Renal cortical epithelial cell (primary cell): ENCODE measurements around the gene KRTAP5-6. TPM values are rescaled to one million over a fixed set of nuclear protein-coding genes. Genes with fewer than 3 reads are reported as not detected.
"Not testable (repeated sequence)": the region's sequence is repeated elsewhere in the genome, so short reads cannot be mapped to it uniquely, and the experiment has no call there.

Experiments
- DNase-seq: peaks from one replicate; pipeline ENCODE4 v3.0.0-alpha.2; 2011; ENCODE audit warnings: low read depth
- total RNA-seq: library from RNA; depleted of rRNA; stranded (reverse); fragments of >200 nt; gene quantifications from 2 replicates; pipeline ENCODE4 v1.2.3, GENCODE V29; 2014

The KRTAP5-6 gene
- total RNA-seq, 1 donor from 2014 or later: not detected

- DNase-seq: not testable (repeated sequence)
Observed at GRCh38 chr11:1661454-1662269, 35.3 kb upstream of the KRTAP5-6 start.

GRCh38 chr11:1662699-1663283 lies 34.2 kb upstream of the KRTAP5-6 start:
- not testable (repeated sequence) for DNase-seq

GRCh38 chr11:1665313-1665712 lies 31.7 kb upstream of the KRTAP5-6 start:
- DNase-seq: no peak

- no peak for DNase-seq
Observed at GRCh38 chr11:1667121-1667850, 29.7 kb upstream of the KRTAP5-6 start.

GRCh38 chr11:1667906-1668305 lies 29.1 kb upstream of the KRTAP5-6 start:
- no peak for DNase-seq

GRCh38 chr11:1668911-1669473 lies 28.0 kb upstream of the KRTAP5-6 start:
- no peak for DNase-seq

GRCh38 chr11:1669546-1670218 lies 27.3 kb upstream of the KRTAP5-6 start:
- no peak for DNase-seq

GRCh38 chr11:1670457-1670856 lies 26.5 kb upstream of the KRTAP5-6 start:
- DNase-seq: not testable (repeated sequence)

- DNase-seq: no peak
Observed at GRCh38 chr11:1670905-1671371, 26.1 kb upstream of the KRTAP5-6 start.

GRCh38 chr11:1671658-1672057 lies 25.3 kb upstream of the KRTAP5-6 start:
- DNase-seq: no peak

GRCh38 chr11:1672613-1673350 lies 24.2 kb upstream of the KRTAP5-6 start:
- DNase-seq: no peak

GRCh38 chr11:1673446-1674172 lies 23.4 kb upstream of the KRTAP5-6 start:
- DNase-seq: no peak

- no peak for DNase-seq
Observed at GRCh38 chr11:1674173-1675131, 22.5 kb upstream of the KRTAP5-6 start.

GRCh38 chr11:1675536-1676228 lies 21.3 kb upstream of the KRTAP5-6 start:
- no peak for DNase-seq

GRCh38 chr11:1676229-1676740 lies 20.7 kb upstream of the KRTAP5-6 start:
- DNase-seq: no peak

GRCh38 chr11:1679881-1680280 lies 17.1 kb upstream of the KRTAP5-6 start:
- no peak for DNase-seq

GRCh38 chr11:1682225-1682905 lies 14.6 kb upstream of the KRTAP5-6 start:
- DNase-seq: no peak

- DNase-seq: not testable (repeated sequence)
Observed at GRCh38 chr11:1683216-1683615, 13.8 kb upstream of the KRTAP5-6 start.
